GM21576 (cell line): ENCODE data around the gene HECTD1.
A peak's percentile ranks its signal among the peaks of the same experiment; 100 is the strongest.
"Not testable (repeated sequence)": the region's sequence is repeated elsewhere in the genome, so short reads cannot be mapped to it uniquely, and the experiment has no call there.

ENCODE experiments used
- ATAC-seq: cut with Tn5 transposase; IDR thresholded peaks from one replicate; pipeline ENCODE4 v1.9.1; 2021; ENCODE audit warnings: mild to moderate bottlenecking, moderate library complexity; ENCODE audit not compliant: unreplicated experiment

Gene HECTD1

DNA sequence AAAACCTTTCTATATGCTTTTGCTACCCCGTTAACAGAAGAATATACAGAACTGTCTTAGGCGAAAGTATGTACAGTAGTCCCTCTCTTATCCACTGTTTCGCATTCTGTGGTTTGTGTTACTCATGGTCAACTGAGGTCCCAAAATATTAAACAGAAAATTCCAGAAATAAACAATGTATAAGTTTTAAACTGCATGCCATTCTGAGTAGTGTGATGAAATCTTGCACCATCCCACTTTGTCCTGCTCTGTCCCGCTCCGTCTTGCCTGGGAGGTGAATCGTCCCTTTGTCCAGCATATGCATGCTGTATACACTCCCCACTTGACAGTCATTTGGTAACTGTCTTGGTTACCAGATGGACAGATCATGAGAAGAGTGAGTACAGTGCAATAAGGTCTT, 111.3 kb downstream of the HECTD1 start:
- no peak for ATAC-seq

DNA sequence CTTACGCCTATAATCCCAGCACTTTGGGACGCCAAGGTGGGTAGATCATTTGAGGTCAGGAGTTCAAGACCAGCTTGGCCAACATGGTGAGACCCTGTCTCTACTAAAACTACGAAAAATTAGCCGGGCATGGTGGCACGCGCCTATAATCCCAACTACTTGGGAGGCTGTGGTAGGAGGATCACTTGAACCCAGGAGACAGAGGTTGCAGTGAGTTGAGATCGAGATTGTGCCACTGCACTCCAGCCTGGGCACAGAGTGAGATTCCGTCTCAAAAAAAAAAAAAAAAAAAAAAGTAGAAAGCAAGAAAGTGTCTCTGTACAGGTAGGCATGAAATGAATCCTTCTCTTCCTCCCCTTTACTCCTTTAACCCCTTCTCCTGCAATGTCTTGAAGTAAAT, 111.8 kb downstream of the HECTD1 start:
- ATAC-seq = not testable (repeated sequence)

DNA sequence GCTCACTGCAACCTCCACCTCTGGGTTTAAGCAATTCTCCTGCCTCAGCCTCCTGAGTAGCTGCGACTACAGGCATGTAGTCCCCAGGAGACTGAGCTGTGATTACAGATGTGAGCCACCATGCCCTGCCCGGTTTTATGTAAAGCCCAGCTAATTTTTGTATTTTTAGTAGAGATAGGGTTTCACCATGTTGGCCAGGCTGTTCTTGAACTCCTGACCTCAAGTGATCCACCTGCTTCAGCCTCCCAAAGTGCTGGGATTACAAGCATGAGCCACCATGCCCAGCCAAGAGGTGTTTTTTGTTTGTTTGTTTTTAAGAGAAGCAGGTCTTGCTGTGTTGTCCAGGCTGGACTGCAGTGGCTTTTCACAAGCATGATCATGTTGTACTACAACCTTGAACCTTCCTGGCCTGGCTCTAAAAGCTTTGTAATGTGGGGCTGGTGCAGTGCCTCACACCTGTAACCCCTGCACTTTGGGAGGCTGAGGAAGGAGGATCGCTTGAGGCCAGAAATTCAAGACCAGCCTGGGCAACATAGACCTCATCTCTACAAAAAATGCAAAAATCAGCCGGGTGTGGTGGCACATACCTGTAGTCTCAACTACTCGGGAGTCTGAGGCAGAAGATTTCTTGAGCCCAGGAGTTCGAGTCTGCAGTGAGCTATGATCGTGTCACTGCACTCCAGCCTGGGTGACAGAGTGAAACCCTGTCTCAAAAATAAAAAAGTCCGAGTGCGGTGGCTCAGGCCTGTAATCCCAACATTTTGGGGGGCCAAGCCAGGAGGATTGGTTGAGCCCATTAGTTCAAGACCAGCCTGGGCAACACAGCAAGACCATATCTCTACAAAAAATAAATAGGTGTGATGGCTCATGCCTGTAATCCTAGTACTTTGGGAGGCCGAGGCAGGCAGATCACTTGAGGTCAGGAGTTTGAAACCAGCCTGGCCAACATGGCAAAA, 113.4 kb downstream of the HECTD1 start:
- ATAC-seq = not testable (repeated sequence)

DNA sequence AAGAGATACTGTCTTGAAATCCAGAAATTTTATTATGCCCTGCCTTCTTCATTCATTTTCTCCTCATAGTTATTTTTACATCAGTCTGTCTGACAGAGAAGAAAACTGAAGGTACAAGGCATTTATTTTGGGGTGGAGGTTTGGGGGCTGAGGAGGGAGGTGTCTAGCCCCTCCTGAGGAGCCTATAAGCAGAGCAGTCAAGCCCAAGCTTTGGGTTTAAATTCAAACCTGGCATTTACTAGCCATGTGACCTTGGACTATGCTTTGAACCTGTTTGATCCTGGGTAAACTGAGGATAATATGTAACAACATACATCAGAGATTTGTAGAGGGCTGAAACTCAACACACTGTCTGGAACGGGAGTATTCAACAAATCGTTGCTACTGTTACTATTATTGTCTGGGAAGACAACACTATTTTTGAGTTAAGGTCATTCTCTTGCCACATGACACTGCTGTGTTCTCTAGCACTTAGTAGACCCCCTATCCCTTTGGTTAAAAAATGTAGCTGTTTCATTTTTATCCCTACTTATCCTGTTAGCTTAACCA, 115.4 kb downstream of the HECTD1 start:
- ATAC-seq = no peak

DNA sequence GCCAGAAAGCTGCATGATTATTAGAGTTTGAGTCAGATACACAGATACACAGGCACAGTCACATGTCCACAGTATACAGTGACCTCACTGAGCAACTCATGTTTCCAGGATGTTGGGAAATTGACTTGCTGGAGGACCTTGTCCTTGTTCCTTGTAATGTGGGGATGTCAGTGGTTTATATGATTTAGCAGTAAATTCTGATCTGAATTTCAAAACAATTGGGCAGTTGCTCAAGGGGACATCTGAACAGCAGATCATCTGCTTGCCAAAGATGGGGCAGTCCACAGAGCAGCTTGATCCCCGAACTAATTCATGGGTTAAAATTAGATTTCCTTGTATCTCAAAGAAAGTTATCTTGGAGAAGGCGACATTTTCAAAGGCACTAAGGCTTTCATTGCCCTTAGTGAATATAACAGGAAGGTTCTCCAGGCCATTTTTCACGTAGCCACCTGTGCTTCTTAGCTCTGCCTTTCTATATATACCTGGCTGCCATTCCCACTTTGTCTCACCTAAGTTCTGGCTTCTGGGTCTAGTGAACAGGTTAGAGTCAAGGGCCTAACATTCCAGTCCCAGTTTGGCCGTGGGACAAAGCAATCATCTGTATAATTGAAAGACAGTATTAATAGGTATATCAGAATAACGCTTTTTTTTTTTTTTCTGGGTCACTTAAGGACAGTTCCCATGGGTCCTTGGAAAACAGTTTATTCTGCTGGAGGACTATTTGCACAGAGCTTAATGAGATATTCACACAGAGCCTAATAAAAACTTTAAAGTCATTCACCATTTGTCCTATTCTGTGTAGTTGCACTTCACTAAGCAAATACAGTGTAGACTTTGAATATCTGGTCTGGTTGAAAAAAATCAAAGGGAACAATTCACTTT, 116.5 kb downstream of the HECTD1 start:
- no peak for ATAC-seq

DNA sequence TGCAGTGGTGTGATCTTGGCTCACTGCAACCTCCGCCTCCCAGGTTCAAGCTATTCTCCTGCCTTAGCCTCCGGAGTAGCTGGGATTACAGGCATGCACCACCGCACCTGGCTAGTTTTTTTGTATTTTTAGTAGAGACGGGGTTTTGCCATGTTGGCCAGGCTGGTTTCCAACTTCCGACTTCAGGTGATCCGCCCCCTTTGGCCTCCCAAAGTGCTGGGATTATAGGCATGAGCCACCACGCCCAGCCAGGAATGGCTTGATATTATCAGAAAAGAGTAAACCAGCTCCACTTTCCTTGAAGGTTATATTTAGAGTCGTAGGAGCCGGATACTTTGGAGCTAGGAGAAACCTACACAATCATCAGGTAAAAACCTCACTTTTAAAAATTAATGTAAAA, 121.1 kb downstream of the HECTD1 start:
- not testable (repeated sequence) for ATAC-seq

DNA sequence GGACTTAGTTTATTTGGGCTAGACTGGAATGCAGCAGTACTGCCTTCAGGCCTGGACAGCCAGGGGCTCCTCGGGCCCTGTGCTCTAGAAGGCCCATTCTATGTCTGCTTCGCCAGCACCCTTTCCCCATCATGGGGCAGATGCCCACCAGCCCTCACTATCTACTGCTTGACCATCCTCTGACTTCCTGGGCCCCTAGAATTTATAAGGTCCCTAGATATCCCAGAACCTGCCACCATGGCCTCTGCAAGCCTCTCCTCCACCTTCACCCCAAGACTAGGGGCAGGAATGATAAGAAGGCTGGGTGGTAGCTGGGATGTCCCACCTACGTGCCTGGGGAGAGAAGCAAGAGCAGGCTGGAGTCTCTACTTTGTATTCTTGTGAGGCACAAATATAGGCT, 122.6 kb downstream of the HECTD1 start:
- ATAC-seq = no peak

DNA sequence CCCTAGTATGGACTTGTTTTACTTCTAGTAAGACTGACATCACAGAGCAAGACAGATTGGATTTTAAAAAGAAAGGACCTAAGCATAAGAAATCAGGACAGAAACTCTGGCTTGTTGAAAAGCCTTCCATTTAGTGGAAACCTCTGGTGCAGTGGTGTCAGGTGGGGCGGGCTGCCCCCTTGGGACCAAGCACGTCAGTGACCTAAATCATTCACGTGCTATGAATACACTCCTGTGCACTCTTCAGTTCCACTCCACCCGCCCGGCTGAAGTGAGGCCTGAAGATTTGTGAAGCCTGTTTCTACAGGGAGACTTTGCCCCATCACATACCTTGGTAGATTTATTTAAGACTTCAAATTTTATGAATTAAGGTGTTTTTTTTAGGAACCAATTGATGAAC, 123.2 kb downstream of the HECTD1 start:
- ATAC-seq = peak; percentile 79

DNA sequence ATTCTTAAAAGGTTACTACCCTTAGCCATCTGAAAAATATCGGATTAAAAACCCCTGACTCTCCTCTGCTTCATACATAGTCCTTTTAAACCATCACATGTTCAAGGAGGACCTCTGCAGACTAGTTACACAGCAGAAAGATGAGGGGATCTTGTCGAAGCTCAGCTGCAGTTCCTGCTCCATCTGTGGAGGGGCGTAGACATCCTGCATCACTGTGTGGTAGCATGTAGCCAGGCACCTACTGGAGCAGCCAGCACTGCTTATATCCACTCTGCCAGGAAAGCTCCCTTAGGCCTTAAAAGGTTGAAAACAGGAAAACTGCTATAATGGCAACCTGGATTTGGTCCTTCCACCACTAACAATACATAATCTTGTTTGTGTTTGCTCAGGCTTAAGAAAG, 123.8 kb downstream of the HECTD1 start:
- no peak for ATAC-seq

DNA sequence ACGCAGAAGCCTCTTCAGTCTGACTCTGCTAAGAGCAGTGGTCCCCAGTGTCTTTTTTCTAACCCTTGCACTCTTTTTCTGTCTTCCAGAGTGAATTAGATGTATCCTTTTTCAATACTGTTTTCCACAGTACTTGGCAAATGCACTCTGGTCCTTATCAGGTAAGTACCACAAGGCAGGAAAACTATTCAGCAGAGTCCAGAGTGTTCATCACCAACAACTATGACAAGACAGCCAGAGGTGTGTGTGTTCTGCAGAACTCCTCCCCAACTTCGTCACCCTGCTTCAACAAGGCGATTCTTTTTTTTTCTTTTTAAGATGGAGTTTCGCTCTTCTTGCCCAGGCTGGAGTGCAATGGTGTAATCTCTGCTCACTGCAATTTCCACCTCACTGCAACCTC, 127.1 kb downstream of the HECTD1 start:
- no peak for ATAC-seq

DNA sequence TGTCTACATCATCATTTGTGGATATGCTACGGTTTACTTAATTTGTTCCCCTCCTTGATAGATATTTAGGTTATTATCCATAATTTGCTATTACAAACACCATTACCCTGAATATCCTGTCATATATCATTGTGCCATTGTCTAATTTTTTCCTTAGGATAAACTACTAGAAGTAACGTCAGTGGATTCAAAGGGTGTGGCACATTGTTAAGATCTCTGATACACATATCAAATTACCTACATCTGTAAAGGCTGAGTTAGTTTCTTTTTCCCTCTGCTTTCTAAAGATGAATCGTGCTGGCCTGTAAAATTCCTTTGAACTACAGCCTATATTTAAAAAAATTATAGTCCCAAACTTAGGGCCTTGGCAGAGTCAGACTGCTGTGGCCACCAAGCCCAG, 127.5 kb downstream of the HECTD1 start:
- no peak for ATAC-seq

DNA sequence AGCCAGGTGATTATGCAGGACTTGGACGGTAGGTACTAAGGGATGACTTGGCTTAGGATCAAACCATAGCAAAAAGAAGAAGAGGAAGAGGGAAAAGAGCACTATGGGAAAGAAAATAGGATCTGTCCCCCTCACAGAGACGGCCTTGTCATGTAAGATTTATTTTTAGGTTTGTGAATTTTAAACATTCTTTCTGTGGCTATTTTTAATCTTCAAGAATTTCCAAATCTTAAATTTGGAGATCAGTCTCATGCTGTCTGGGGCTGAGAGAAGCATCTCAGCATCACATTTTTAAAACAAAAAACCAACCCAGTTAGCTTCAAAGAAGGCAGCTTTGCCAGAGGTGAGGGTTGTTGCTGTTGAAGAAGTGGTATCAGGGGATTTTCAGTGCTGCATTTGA, 128.8 kb downstream of the HECTD1 start:
- no peak for ATAC-seq

DNA sequence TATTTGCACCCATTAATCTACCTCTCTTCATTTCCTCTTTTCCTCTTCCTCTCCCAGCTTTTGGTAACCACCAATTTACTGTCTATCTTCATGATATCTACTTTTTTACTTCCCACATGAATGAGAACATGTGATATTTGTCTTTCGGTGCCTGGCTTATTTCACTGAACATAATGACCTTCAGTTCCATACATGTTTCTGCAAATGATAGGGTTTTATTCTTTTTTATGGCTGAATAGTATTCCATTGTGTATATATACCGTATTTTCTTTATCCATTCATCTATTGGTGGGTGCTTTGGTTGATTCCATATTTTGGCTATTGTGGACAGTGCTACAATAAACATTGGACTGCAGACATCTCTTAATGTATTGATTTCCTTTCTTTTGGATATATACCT, 132.4 kb downstream of the HECTD1 start:
- no peak for ATAC-seq

DNA sequence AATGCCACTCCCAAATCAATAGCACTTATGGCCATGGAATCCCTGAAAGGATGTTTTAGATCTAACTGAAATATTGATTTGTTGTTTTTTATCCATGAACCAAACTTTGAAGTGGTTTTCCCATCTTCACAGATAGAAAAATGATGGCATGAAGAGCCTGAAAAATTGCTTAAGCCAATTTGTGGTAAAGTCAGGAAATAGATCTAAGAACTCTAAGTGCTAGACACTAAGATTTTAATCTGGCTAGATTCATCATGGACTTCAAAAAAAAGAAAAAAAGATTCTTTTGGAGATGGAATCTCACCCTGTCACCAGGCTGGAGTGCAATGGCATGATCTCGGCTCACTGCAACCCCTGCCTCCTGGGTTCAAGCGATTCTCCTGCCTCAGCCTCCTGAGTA, 136.4 kb downstream of the HECTD1 start:
- no peak for ATAC-seq

DNA sequence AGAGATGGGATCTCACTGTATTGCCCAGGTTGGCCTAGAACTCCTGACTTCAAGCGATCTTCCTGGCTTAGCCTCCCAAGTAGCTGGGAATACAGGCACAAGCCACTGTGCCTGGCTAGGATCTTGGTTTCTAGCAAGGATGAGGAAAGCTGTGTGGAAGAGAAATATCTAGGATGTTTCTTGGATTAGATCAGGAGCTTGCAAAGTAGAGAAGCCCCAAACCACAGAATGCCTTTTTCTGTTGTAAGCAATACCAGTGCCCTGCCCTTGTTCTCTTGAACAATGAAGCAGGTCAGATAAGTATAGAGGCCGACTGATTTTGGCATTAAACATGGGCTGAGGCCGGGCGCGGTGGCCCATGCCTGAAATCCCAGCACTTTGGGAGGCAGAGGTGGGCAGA, 137.2 kb downstream of the HECTD1 start:
- ATAC-seq = no peak

DNA sequence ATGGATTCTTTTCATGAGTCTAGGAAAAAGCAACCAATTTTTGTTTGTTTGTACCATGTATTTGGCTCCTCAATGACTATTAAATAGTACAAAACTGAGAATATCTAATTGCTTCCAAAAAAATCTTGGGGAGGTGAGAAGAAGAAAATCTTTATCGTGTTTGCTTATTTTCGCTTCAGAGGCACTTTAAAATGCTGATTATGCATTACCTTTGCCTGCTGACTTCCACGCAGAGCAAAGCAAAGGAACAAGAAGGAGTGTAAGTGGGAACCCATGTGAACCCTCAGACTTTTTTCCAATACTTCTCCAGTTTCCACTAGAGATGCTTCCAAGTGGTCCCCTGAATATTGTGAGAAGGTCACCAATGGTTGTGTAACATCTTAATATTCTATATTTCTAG, 138.2 kb downstream of the HECTD1 start:
- ATAC-seq = no peak

DNA sequence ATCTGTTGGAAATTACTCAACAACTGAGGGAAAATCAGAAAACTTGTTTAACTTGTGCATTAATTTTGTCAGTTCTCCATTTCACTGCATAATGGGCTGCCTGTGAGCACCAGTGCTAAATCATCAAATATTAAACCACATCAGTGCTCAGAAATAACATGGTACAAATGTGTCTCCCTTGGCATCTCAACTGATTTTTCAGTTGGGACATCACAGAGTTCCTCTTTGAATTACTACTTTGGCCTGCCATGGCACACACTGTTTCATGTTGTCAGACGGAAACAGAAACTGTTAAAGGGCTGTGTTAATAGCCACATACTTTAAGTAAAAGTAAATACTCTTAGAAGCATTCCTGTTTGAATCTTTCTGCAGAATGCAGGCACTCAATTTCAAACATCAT, 139.4 kb downstream of the HECTD1 start:
- peak; percentile 69 for ATAC-seq

DNA sequence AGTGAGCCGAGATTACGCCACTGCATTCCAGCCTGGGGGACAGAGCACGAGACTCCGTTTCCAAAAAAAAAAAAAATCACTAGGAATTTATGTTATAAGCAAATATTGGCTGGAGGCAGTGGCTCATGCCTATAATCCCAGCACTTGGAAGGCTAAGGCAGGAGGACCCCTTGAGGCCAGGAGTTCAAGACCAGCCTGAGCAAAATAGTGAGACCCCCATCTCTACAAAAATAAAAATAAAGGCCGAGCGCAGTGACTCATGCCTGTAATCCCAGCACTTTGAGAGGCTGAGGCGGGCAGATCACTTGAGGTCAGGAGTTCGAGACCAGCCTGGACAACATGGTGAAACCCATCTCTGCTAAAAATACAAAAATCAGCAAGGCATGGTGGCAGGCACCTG, 144.7 kb downstream of the HECTD1 start:
- not testable (repeated sequence) for ATAC-seq

DNA sequence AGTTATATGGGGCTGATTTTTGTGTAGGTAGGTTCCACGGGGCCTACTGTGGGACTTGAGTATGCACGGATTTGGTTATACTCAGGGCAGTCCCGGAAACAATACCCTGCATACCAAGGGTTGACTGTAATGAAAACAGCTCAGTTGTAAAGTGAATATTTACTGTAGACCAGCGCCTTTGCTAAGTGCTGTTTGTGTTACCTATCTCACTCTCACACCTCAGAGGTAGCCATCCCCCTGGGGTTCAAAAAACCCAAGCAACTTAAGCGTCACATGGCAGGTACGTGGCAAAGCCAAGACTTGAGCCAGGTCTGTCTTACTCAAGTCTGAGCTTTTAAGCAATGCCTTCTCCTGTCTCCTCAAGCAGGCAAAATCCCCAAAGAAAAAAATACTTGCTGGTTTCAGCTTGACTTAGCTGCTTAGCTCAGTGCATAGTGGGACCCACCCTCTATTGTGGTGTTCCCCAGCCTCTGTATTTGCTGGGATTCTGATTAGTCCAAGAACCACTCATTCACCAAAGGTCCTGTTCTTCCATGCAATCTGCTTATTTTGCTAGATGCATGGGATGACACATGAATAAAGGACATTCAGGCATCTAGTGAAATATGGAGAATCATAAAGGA, 147.2 kb downstream of the HECTD1 start:
- no peak for ATAC-seq

DNA sequence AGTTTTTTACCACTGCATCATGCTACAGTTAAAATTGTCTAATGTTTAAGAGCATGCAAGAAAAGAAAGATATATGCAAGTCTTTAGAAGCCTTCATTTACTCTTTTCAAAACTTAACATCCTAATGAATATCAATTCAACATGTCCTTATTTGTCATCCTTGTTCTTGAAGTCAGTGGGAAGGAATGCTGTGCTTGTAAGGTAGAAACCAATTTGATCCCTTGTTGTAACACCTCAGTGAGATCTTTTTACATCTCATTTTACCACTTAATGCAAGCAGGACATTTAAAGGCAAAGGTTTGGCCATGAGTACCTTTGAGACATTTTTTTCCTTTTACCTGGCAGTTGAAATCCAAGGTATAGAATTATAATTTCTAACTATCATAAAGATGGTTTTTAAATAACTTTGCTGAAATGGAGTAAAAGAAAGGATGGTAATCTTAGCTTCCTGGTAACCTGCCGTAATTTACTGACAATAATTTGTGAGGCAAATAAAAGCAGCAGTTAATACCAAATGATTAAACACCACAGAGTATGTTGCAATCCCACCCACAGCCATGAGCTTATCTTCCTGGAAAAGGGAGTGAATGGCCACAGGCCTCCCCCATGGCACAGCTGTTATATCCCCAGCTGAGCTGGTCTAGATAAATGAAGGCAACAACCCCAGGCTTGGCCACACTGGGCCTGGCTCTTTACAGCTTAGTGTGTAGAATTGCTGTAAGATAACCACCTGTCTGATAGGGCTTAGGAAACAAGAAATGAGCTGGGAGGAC, 148.3 kb downstream of the HECTD1 start:
- no peak for ATAC-seq
